IMR-90 (cell line): ENCODE measurements around the gene NEDD4L. TPM values are rescaled to one million over a fixed set of nuclear protein-coding genes. Genes with fewer than 3 reads are reported as not detected.
A peak's percentile ranks its signal among the peaks of the same experiment; 100 is the strongest.

Source experiments
- ATAC-seq: fragments of 200-7000 bp; cut with Tn5 transposase; 2 replicates; pipeline ENCODE4 v1.9.1; 2020; ENCODE audit warnings: low read depth, mild to moderate bottlenecking, moderate library complexity
- BruUV-seq: library from RNA; stranded (reverse); fragments of 400-500 nt; replicated peaks from 2 replicates; lab custom pipeline; 2021; lab: Mats Ljungman, UMichigan
- CTCF ChIA-PET: fragments of 300-600 bp; formaldehyde crosslinking; extraction: SDS; loops from one replicate; lab custom pipeline; 2021; ENCODE audit warnings: antibody characterized with exemption; lab: Yijun Ruan, JAX
- POLR2A ChIA-PET: fragments of 300-600 bp; sonication (Branson Sonifier 250); formaldehyde crosslinking; loops from one replicate; lab custom pipeline; 2022; ENCODE audit warnings: antibody characterized with exemption; ENCODE audit not compliant: unreplicated experiment; lab: Charles Lee
- DNase-seq: peaks from one replicate; pipeline ENCODE4 v3.0.0; 2013
- H2AFZ ChIP-seq: replicated peaks from 2 replicates; pipeline ENCODE3; 2013; ENCODE audit warnings: low read length, mild to moderate bottlenecking; ENCODE audit not compliant: poor library complexity
- H2AK5ac ChIP-seq: 2 replicates; pipeline ENCODE4 v1.6.1; 2013; ENCODE audit warnings: low read depth, low read length, inconsistent platforms
- H2AK9ac ChIP-seq: replicated peaks from 2 replicates; pipeline ENCODE3; 2013; ENCODE audit warnings: mild to moderate bottlenecking, low read depth, low read length, moderate library complexity; ENCODE audit not compliant: poor library complexity
- H2BK120ac ChIP-seq: 2 replicates; pipeline ENCODE4 v1.6.1; 2013; ENCODE audit warnings: low read depth, low read length, inconsistent platforms
- H2BK15ac ChIP-seq: 3 replicates; pipeline ENCODE4 v1.6.1; 2013; ENCODE audit warnings: low read depth, low read length, inconsistent platforms
- H2BK20ac ChIP-seq: 2 replicates; pipeline ENCODE4 v1.6.1; 2013; ENCODE audit warnings: low read depth, mild to moderate bottlenecking, inconsistent platforms, low read length, moderate library complexity
- H2BK5ac ChIP-seq: 2 replicates; pipeline ENCODE4 v1.6.1; 2013; ENCODE audit warnings: mild to moderate bottlenecking, low read depth, low read length, inconsistent platforms; ENCODE audit not compliant: poor library complexity, severe bottlenecking
- H3K14ac ChIP-seq: replicated peaks from 2 replicates; pipeline ENCODE4 v1.6.1; 2013; ENCODE audit warnings: low read depth, low read length, inconsistent platforms
- H3K18ac ChIP-seq: 2 replicates; pipeline ENCODE4 v1.6.1; 2013; ENCODE audit warnings: low read depth, low read length, control low read depth
- H3K23ac ChIP-seq: 2 replicates; pipeline ENCODE4 v1.6.1; 2013; ENCODE audit warnings: low read depth, low read length, inconsistent platforms
- H3K27ac ChIP-seq: 2 replicates; pipeline ENCODE4 v1.5.1; 2013; ENCODE audit warnings: mild to moderate bottlenecking, control low read depth, low read length; ENCODE audit not compliant: insufficient read depth
- H3K27me3 ChIP-seq: 2 replicates; pipeline ENCODE4 v1.6.1; 2013; ENCODE audit warnings: low read length; ENCODE audit not compliant: control insufficient read depth, insufficient read depth
- H3K36me3 ChIP-seq: 2 replicates; pipeline ENCODE4 v1.6.1; 2013; ENCODE audit warnings: low read length, mixed read lengths; ENCODE audit not compliant: control insufficient read depth, insufficient read depth
- H3K4ac ChIP-seq: 2 replicates; pipeline ENCODE4 v1.6.1; 2013; ENCODE audit warnings: low read depth, low read length, inconsistent platforms
- H3K4me1 ChIP-seq: 2 replicates; pipeline ENCODE4 v1.6.1; 2013; ENCODE audit warnings: low read length, mixed read lengths; ENCODE audit not compliant: control insufficient read depth, insufficient read depth
- H3K4me2 ChIP-seq: 2 replicates; pipeline ENCODE4 v1.6.1; 2013; ENCODE audit warnings: low read depth, mild to moderate bottlenecking, control low read depth, low read length, moderate library complexity
- H3K4me3 ChIP-seq: 2 replicates; pipeline ENCODE4 v1.5.1; 2013; ENCODE audit warnings: low read depth, mild to moderate bottlenecking, control low read depth, low read length, moderate library complexity; ENCODE audit not compliant: insufficient read depth
- H3K56ac ChIP-seq: 2 replicates; pipeline ENCODE4 v1.6.1; 2013; ENCODE audit warnings: low read length, inconsistent platforms; ENCODE audit not compliant: insufficient read depth; ENCODE audit errors: extremely low read depth
- H3K79me1 ChIP-seq, 2 experiments: 2 replicates each; pipeline ENCODE4 v1.6.1; 2013; ENCODE audit warnings: low read length in 2 of 2, inconsistent platforms in 1 of 2, low read depth in 1 of 2
- H3K9ac ChIP-seq: 2 replicates; pipeline ENCODE4 v1.6.1; 2013; ENCODE audit warnings: low read depth, low read length, control low read depth
- H3K9me1 ChIP-seq: 2 replicates; pipeline ENCODE4 v1.6.1; 2013; ENCODE audit warnings: low read length, inconsistent platforms; ENCODE audit not compliant: insufficient read depth
- H3K9me3 ChIP-seq: 2 replicates; pipeline ENCODE4 v1.6.1; 2013; ENCODE audit warnings: low read length; ENCODE audit not compliant: control insufficient read depth, insufficient read depth
- H4K20me1 ChIP-seq: 2 replicates; pipeline ENCODE4 v1.6.1; 2013; ENCODE audit warnings: low read length, inconsistent platforms; ENCODE audit not compliant: insufficient read depth
- H4K5ac ChIP-seq: 2 replicates; pipeline ENCODE4 v1.6.1; 2013; ENCODE audit warnings: mild to moderate bottlenecking, low read depth, low read length, control low read depth
- H4K8ac ChIP-seq, 2 experiments: 2 replicates each; pipeline ENCODE4 v1.6.1; 2013; ENCODE audit warnings: low read depth in 2 of 2, low read length in 2 of 2, control low read depth in 1 of 2, inconsistent platforms in 1 of 2
- H4K91ac ChIP-seq: 2 replicates; pipeline ENCODE4 v1.6.1; 2013; ENCODE audit warnings: low read depth, low read length, inconsistent platforms; ENCODE audit not compliant: insufficient read depth
- BHLHE40 ChIP-seq: fragments of 150-350 bp; IDR thresholded peaks from 2 replicates; pipeline ENCODE4 v1.6.1; 2016; ENCODE audit warnings: mild to moderate bottlenecking, low read depth, low read length
- CHD1 ChIP-seq: IDR thresholded peaks from 2 replicates; pipeline ENCODE4 v1.6.1; 2012; ENCODE audit warnings: low read depth, low read length, improper control_type of control experiment
- ELK1 ChIP-seq: fragments of 150-350 bp; IDR thresholded peaks from 2 replicates; pipeline ENCODE4 v1.6.1; 2016; ENCODE audit warnings: low read depth, mild to moderate bottlenecking, low read length, moderate library complexity, borderline replicate concordance
- FOS ChIP-seq: fragments of 150-350 bp; IDR thresholded peaks from 2 replicates; pipeline ENCODE4 v1.6.1; 2016; ENCODE audit warnings: low read depth, low read length
- MAZ ChIP-seq: IDR thresholded peaks from 2 replicates; pipeline ENCODE4 v1.6.1; 2012; ENCODE audit warnings: low read depth, mild to moderate bottlenecking, low read length, improper control_type of control experiment, moderate library complexity, borderline replicate concordance
- MXI1 ChIP-seq: IDR thresholded peaks from 2 replicates; pipeline ENCODE4 v1.6.1; 2012; ENCODE audit warnings: low read depth, mild to moderate bottlenecking, low read length, moderate library complexity, borderline replicate concordance
- NFE2L2 ChIP-seq: fragments of 150-350 bp; IDR thresholded peaks from 2 replicates; pipeline ENCODE4 v1.6.1; 2016; ENCODE audit warnings: low read depth, mild to moderate bottlenecking, low read length
- POLR2A ChIP-seq: IDR thresholded peaks from 2 replicates; pipeline ENCODE4 v1.6.1; 2012; ENCODE audit warnings: mild to moderate bottlenecking, low read depth, low read length
- RAD21 ChIP-seq: IDR thresholded peaks from 2 replicates; pipeline ENCODE4 v1.6.1; 2012; ENCODE audit warnings: low read length, improper control_type of control experiment
- RCOR1 ChIP-seq: IDR thresholded peaks from 2 replicates; pipeline ENCODE4 v1.6.1; 2012; ENCODE audit warnings: mild to moderate bottlenecking, low read length, improper control_type of control experiment; ENCODE audit not compliant: insufficient replicate concordance
- RFX5 ChIP-seq: IDR thresholded peaks from 2 replicates; pipeline ENCODE4 v1.8.0; 2012; ENCODE audit warnings: low read depth, mild to moderate bottlenecking, low read length, moderate library complexity
- SMC3 ChIP-seq: fragments of 150-350 bp; IDR thresholded peaks from 2 replicates; pipeline ENCODE4 v1.6.1; 2016; ENCODE audit warnings: low read depth, mild to moderate bottlenecking, antibody characterized with exemption, low read length, moderate library complexity
- WGBS, 2 experiments: methylation state at CpG; one replicate each; pipeline versions ENCODE4 v1.1.5 to v1.1.7; 2013; ENCODE audit warnings: missing lambda C conversion rate in 2 of 2; ENCODE audit not compliant: insufficient read length in 1 of 2; ENCODE audit errors: extremely low coverage in 2 of 2; 5-methylcytosine and 5-hydroxymethylcytosine counted together
- dilution Hi-C: fragments of 300-500 bp; cut with HindIII; formaldehyde crosslinking; loops from one replicate; pipeline ENCODE4 v1.14.3; 2018; ENCODE audit warnings: low sequenced_read_pairs; ENCODE audit not compliant: unreplicated experiment
- in situ Hi-C: fragments of 300-500 bp; cut with MboI; formaldehyde crosslinking; loops from 3 replicates; pipeline ENCODE4 v1.14.3; 2019; ENCODE audit warnings: low sequenced_read_pairs, inconsistent platforms, mixed read lengths
- intact Hi-C: fragments of 100-400 bp; cut with micrococcal nuclease; formaldehyde crosslinking; loops from 2 replicates; pipeline ENCODE4 v1.10.0; 2022
- polyA plus RNA-seq, 3 experiments: library from polyadenylated mRNA; depleted of rRNA; stranded (reverse); fragments of >200 nt; gene quantifications; 2 replicates each; pipeline ENCODE4 v1.2.3, GENCODE V29; 2012; ENCODE audit warnings: low replicate concordance in 1 of 3
- total RNA-seq: library from RNA; depleted of rRNA; stranded (reverse); fragments of >200 nt; gene quantifications from 2 replicates; pipeline ENCODE4 v1.2.3, GENCODE V29; 2012

NEDD4L gene
- total and polyA plus RNA-seq, 2 of the 4 experiments (the other 2 are of a cell fraction) = 10.0 to 10.9 TPM

- H3K36me3 ChIP-seq = no peaks in the 10 kb centered on the region
- peak overlapping the region; percentile 89; the same call in 2 of the 3 replicates for H2BK15ac ChIP-seq
- no peaks in the 10 kb centered on the region for H4K20me1 ChIP-seq
- no peaks in the 10 kb centered on the region for H3K27me3 ChIP-seq
- H3K4me1 ChIP-seq = peaks cover 13% of the 10 kb centered on the region
- dilution Hi-C loops (no loop called here), intact Hi-C loops (no loop called here), in situ Hi-C loops (no loop called here)
- peak overlapping the region; percentile 59; the same call in 1 of the 2 replicates for H3K18ac ChIP-seq
- H3K14ac ChIP-seq = peak overlapping the region; percentile 39
- peak overlapping the region; percentile 30; the same call in 1 of the 2 replicates for H4K5ac ChIP-seq
- WGBS, 2 experiments = 100% methylated on average over 1 of the region's 6 CpGs; no CpG with 5 or more reads in 1 of the 2 experiments
- ChIA-PET POLR2A (no interaction called here), CTCF (no interaction called here)
- H3K9me1 ChIP-seq = peaks cover 23% of the 10 kb centered on the region
- peak overlapping the region; percentile 9; the same call in 1 of the 2 replicates for H3K56ac ChIP-seq
- no peak overlapping the region for H2AFZ ChIP-seq
- H2BK120ac ChIP-seq = peak overlapping the region; percentile 71
- peak overlapping the region; percentile 51 for H2BK20ac ChIP-seq
- no peak overlapping the region for H2AK9ac ChIP-seq
- peaks cover 6 to 22% of the 10 kb centered on the region in 2 experiments; a peak in 3 of 4 replicates for H3K79me1 ChIP-seq
- H4K91ac ChIP-seq = peak overlapping the region; percentile 46
- peak overlapping the region; percentile 57 for H3K27ac ChIP-seq
- peak; percentile 83 for DNase-seq
- H3K23ac ChIP-seq = peak overlapping the region; percentile 55
- no peak overlapping the region; the same call in 1 of the 2 replicates for H3K9ac ChIP-seq
- H3K4ac ChIP-seq = peak overlapping the region; percentile 44; the same call in 1 of the 2 replicates
- peak overlapping the region; percentile 87 for H2BK5ac ChIP-seq
- BruUV-seq = no TSS peak
- H2AK5ac ChIP-seq = peak overlapping the region; percentile 91
- H4K8ac ChIP-seq = peak overlapping the region; percentile 56 to 60; a peak in 3 of 4 replicates
- peak overlapping the region; percentile 14; the same call in 1 of the 2 replicates for H3K4me2 ChIP-seq
- H3K9me3 ChIP-seq = no peaks in the 10 kb centered on the region
- no peak overlapping the region for H3K4me3 ChIP-seq
- no peak for TF ChIP-seq RFX5
- TF ChIP-seq BHLHE40 = no peak
- no peak for TF ChIP-seq ELK1
- TF ChIP-seq MXI1 = no peak
- TF ChIP-seq SMC3 = no peak
- no peak for TF ChIP-seq NFE2L2
- TF ChIP-seq FOS = no peak
- no peak for TF ChIP-seq CHD1
- no peak for TF ChIP-seq MAZ
- TF ChIP-seq POLR2A = no peak
- no peak for TF ChIP-seq RCOR1
- TF ChIP-seq RAD21 = no peak
- peak; percentile 83 for ATAC-seq
Observed at GRCh38 chr18:58205443-58206160, 161.6 kb downstream of the NEDD4L start.
